ENCODE results near the gene MIB1.

Gene MIB1

DNA sequence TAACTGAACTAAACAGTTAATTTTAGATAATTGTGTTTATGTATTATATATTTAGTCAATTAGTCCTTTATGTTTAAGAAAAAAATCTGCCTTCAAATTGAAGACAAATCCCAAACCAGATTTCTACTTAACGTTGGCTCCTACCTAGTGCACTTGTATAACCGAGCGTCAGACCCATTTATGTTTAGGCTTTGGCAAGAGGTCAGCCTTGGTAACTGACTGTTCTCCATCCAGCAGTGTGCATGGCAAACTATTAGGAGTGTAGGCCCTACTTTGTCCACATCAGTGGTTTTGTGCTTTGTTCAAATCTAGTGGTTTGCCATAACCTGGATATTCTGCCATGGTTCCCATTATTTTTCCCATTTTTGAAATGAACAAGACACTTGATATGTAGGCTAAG lies 114.8 kb downstream of the MIB1 start:
- H3K27ac ChIP-seq: no peak overlapping the region
- no peak for TF ChIP-seq ZFX (IDR thresholded peaks at IDR 0.05)
- TF ChIP-seq, protein P1, sequence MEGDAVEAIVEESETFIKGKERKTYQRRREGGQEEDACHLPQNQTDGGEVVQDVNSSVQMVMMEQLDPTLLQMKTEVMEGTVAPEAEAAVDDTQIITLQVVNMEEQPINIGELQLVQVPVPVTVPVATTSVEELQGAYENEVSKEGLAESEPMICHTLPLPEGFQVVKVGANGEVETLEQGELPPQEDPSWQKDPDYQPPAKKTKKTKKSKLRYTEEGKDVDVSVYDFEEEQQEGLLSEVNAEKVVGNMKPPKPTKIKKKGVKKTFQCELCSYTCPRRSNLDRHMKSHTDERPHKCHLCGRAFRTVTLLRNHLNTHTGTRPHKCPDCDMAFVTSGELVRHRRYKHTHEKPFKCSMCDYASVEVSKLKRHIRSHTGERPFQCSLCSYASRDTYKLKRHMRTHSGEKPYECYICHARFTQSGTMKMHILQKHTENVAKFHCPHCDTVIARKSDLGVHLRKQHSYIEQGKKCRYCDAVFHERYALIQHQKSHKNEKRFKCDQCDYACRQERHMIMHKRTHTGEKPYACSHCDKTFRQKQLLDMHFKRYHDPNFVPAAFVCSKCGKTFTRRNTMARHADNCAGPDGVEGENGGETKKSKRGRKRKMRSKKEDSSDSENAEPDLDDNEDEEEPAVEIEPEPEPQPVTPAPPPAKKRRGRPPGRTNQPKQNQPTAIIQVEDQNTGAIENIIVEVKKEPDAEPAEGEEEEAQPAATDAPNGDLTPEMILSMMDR (conservative IDR thresholded peaks at IDR 0.05): no peak

DNA sequence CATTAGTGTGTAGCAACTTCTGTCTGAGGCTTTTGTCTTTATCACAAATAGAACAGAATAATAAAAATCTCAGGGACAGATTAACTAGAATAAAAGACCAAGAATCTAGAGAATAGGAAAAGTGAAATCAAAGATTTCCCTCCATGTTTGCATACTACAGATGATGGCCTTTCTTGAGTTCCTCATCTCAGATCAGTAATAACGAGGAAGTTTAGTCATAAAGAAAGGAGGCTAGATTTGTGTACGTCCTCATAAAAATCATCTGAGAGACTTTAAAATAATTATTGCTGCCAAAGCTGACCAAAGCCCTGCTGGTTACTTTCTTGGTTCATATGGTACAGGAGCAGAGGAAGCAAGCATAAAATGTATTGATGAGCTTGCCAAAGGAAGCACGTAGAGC lies 117.3 kb downstream of the MIB1 start:
- TF ChIP-seq ZFX (IDR thresholded peaks at IDR 0.05): no peak
- TF ChIP-seq, protein P1 (conservative IDR thresholded peaks at IDR 0.05): no peak
- no peak overlapping the region for H3K27ac ChIP-seq

DNA sequence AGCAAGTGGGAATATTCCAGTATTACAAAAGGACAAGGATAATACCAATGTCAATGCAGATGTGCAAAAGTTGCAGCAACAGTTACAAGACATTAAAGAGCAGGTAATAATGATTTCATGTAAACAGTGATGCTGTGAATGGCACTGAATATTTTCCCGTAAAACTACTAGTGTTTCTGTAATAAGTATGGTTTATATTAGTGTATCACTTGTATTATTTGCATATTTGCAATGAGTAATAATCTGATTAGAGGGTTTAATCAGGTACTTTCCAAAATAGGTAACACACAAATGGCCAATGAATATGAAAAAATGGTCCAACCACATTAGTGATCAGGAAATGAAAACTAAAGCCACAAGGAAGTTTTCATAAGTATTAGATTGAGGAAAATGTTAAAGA lies 118.0 kb downstream of the MIB1 start:
- TF ChIP-seq, protein P1 (conservative IDR thresholded peaks at IDR 0.05): no peak
- no peak for TF ChIP-seq ZFX (IDR thresholded peaks at IDR 0.05)
- no peak overlapping the region for H3K27ac ChIP-seq

DNA sequence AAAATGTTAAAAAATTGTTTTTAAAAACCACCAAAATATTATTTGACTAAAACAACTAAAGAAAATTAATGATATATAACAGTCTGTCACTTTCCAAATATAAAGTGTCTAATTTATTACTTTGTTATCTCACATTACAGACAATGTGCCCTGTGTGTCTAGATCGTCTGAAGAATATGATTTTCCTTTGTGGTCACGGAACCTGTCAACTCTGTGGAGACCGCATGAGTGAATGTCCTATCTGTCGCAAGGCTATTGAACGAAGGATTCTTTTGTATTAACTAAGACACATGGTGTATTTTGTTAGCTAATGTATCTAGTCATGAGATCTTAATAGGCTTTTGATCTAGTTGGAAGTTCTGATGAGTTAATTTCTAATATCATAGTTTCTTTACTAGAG lies 123.8 kb downstream of the MIB1 start:
- TF ChIP-seq, protein P1 (conservative IDR thresholded peaks at IDR 0.05): no peak
- no peak for TF ChIP-seq ZFX (IDR thresholded peaks at IDR 0.05)
- H3K27ac ChIP-seq: no peak overlapping the region

DNA sequence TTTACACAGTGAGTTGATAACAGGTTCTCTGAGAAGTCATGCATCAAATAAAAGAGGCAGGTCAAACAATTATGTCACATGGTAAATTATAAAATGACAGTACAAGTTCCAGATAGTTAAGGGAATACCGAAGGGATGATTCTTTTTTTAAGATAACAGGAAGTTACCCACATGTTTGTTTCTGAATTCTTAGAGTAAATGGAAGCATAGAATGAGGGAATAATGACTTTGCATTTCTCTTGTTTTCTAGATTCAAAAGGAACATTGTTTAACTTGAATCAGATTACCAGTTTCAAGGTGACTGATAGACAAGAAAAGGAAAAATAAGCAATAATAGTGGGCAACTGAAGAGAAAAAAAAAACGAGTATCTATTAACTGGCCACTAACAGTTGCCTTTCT lies 124.5 kb downstream of the MIB1 start:
- TF ChIP-seq, protein P1 (conservative IDR thresholded peaks at IDR 0.05): no peak
- TF ChIP-seq ZFX (IDR thresholded peaks at IDR 0.05): no peak
- no peak overlapping the region for H3K27ac ChIP-seq

DNA sequence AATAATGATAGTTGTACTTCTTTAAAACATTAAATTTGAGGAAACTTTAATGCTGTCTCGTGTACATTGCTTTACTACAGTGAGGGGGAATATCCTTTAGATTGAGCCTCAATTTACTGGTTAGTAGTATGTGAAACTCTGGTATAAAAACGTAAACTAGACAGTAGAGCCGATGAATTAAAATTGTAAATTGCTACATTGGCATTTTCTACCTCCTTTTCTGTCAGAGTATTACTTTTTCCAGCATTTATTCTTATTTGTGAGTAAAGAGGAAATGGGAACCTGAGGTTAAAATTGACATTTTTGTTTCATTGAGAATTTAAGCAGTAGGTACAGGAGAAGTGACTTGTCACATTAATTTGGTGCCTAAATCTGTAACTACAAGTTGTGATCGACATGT lies 128.2 kb downstream of the MIB1 start:
- H3K27ac ChIP-seq: no peak overlapping the region
- TF ChIP-seq, protein P1 (conservative IDR thresholded peaks at IDR 0.05): no peak
- no peak for TF ChIP-seq ZFX (IDR thresholded peaks at IDR 0.05)

DNA sequence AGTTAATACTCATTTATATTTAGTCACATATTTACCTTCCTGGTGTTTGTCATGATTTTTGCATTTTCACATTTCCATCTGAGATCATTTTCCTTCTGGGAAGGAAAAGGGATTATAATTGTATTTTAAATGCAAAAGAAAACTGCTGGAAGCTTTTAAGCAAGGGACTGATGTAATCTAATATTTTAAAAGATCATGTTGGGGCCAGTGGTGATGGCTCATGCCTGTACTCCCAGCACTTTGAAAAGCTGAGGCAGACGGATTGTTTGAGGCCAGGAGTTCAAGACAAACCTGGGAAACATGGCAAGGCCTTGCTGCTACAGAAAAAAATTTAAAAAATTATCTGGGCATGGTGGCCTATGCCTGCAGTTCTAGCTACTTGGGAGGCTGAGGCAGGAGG lies 149.0 kb downstream of the MIB1 start:
- TF ChIP-seq, protein P1 (conservative IDR thresholded peaks at IDR 0.05): no peak
- TF ChIP-seq ZFX (IDR thresholded peaks at IDR 0.05): no peak
- no peak overlapping the region for H3K27ac ChIP-seq
